ENCODE results near the gene THOC7.

The THOC7 gene

GRCh38 chr3:63892773-63893352 lies 29.3 kb upstream of the THOC7 start:
- no peak for TF ChIP-seq CTCF (IDR thresholded peaks at IDR 0.05)

- no peak for TF ChIP-seq CTCF (IDR thresholded peaks at IDR 0.05)
These were observed 27.9 kb upstream of the THOC7 start for GRCh38 chr3:63891518-63891917.

GRCh38 chr3:63886858-63887257 lies 23.3 kb upstream of the THOC7 start:
- TF ChIP-seq CTCF (IDR thresholded peaks at IDR 0.05) = no peak

GRCh38 chr3:63880653-63881052 lies 17.0 kb upstream of the THOC7 start:
- no peak for TF ChIP-seq CTCF (IDR thresholded peaks at IDR 0.05)

- no peak for TF ChIP-seq CTCF (IDR thresholded peaks at IDR 0.05)
These were observed 14.9 kb upstream of the THOC7 start for GRCh38 chr3:63878394-63879060.

GRCh38 chr3:63877737-63878393 lies 14.3 kb upstream of the THOC7 start:
- no peak for TF ChIP-seq CTCF (IDR thresholded peaks at IDR 0.05)

- TF ChIP-seq CTCF (IDR thresholded peaks at IDR 0.05) = no peak
These were observed 12.7 kb upstream of the THOC7 start for GRCh38 chr3:63876260-63876659.
